Small intestine (tissue), 7 donors: ENCODE measurements around the gene CD72. TPM values are rescaled to one million over a fixed set of nuclear protein-coding genes. Genes with fewer than 3 reads are reported as not detected.

Experiments
- DNase-seq, 2 donors: peaks; one replicate each; pipeline versions ENCODE4 v3.0.0 to v3.0.0-alpha.2; 2013
- FAIRE-seq: peaks from 2 replicates; lab custom pipeline; 2012; peaks lifted over from hg19 to GRCh38; lab: Jason Lieb, UNC
- H3K27ac ChIP-seq, 3 donors: one replicate each; pipeline ENCODE4 v1.5.1; 2013; ENCODE audit warnings: low read length in 2 of 3, mild to moderate bottlenecking in 2 of 3, control low read depth in 1 of 3, inconsistent platforms in 1 of 3, low read depth in 1 of 3, moderate library complexity in 1 of 3
- H3K27me3 ChIP-seq, 3 donors: one replicate each; pipeline ENCODE4 v1.6.1; 2013; ENCODE audit warnings: low read length in 3 of 3, inconsistent platforms in 1 of 3; ENCODE audit not compliant: control insufficient read depth in 3 of 3, insufficient read depth in 3 of 3
- H3K36me3 ChIP-seq, 3 donors: one replicate each; pipeline ENCODE4 v1.6.1; 2013; ENCODE audit warnings: low read length in 3 of 3, inconsistent platforms in 1 of 3, low read depth in 1 of 3, mild to moderate bottlenecking in 1 of 3, moderate library complexity in 1 of 3; ENCODE audit not compliant: control insufficient read depth in 3 of 3, insufficient read depth in 2 of 3
- H3K4me1 ChIP-seq, 3 donors: one replicate each; pipeline ENCODE4 v1.6.1; 2013; ENCODE audit warnings: low read length in 2 of 3, inconsistent platforms in 1 of 3, low read depth in 1 of 3, mild to moderate bottlenecking in 1 of 3, moderate library complexity in 1 of 3; ENCODE audit not compliant: control insufficient read depth in 3 of 3, insufficient read depth in 2 of 3
- H3K4me3 ChIP-seq, 3 donors: one replicate each; pipeline ENCODE4 v1.5.1; 2013; ENCODE audit warnings: low read length in 3 of 3, control low read depth in 1 of 3, inconsistent platforms in 1 of 3, low read depth in 1 of 3, mild to moderate bottlenecking in 1 of 3, moderate library complexity in 1 of 3
- H3K9me3 ChIP-seq, 2 donors: one replicate each; pipeline ENCODE4 v1.6.1; 2013; ENCODE audit warnings: low read depth in 1 of 2, low read length in 1 of 2; ENCODE audit not compliant: control insufficient read depth in 2 of 2, insufficient read depth in 1 of 2
- WGBS, 3 donors: extraction: QIAGEN DNeasy Blood & Tissue Kit; methylation state at CpG; one replicate each; pipeline ENCODE4 v1.1.7; 2013; 5-methylcytosine and 5-hydroxymethylcytosine counted together
- polyA plus RNA-seq, 4 donors: library from polyadenylated mRNA; stranded (reverse) in 3 of 4; unstranded in 1 of 4; fragments of 200-250 nt in 3 of 4; fragments of 120-200 nt in 1 of 4; gene quantifications; one replicate each; pipeline versions ENCODE4 v1.2.1 to v1.2.3, GENCODE V29; 2013
- donor health status: healthy with polysubstance abuse.
- donor health status: control.
- donor health status: control.
- donor health status: Bipolar disorder and iron deficiency.
- donor health status: healthy.

CD72 gene
- polyA plus RNA-seq, 4 donors: 0.54 to 2.3 (median 1.6) TPM

DNA sequence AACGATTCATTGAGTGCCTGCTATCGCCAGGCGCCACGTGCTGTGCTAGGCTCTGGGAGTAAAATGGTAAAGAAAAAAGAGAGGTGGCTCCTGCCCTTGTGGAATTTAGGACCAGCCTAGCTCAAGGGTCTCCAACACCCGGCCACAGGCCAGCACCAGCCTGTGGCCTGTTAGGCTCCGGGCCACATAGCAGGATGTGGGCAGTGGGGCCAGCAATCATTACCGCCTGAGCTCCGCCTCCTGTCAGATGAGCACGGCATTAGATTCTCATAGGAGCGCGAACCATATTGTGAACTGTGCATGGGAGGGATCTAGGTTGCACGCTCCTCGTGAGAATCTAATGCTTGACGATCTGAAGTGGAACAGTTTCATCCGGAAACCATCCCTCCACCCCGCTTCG, 38.1 kb upstream of the CD72 start:
- peaks cover 0 to 14% (median 0%) of the 10 kb centered on the region in 3 donors for H3K36me3 ChIP-seq
- no peak overlapping the region for H3K4me3 ChIP-seq
- H3K27me3 ChIP-seq: no peaks in the 10 kb centered on the region
- 75 to 89% (median 79%) methylated on average over 17 of the region's 17 CpGs for WGBS, 3 donors
- no peak for FAIRE-seq
- H3K4me1 ChIP-seq: peaks cover 0 to 29% (median 4%) of the 10 kb centered on the region in 3 donors
- H3K27ac ChIP-seq: no peak overlapping the region
- no peak for DNase-seq
- no peaks in the 10 kb centered on the region for H3K9me3 ChIP-seq

DNA sequence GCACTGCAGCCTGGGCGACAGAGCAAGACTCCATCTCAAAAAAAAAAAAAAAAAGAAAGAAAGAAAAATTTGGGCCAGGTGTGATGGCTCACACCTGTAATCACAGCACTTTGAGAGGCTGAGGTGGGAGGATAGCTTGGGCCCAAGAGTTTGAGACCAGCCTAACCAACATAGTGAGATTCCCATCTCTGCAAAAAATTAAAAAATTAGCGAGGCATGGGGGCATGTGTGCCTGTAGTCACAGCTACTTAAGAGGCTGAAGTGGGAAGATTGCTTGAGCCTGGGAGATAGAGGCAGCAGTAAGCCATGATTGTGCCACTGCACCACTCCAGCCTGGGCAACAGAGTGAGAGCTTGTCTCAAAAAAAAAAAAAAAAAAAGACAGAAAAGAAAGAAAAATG, 35.4 kb upstream of the CD72 start:
- 87 to 100% (median 98%) methylated on average over 1 to 2 of the region's 2 CpGs for WGBS, 3 donors
- no peaks in the 10 kb centered on the region for H3K9me3 ChIP-seq
- DNase-seq (no peak), FAIRE-seq (no peak)
- H3K27me3 ChIP-seq: no peaks in the 10 kb centered on the region
- peaks cover 0 to 19% (median 0%) of the 10 kb centered on the region in 3 donors for H3K4me1 ChIP-seq
- H3K4me3 ChIP-seq: no peak overlapping the region
- no peaks in the 10 kb centered on the region for H3K36me3 ChIP-seq
- no peak overlapping the region for H3K27ac ChIP-seq

DNA sequence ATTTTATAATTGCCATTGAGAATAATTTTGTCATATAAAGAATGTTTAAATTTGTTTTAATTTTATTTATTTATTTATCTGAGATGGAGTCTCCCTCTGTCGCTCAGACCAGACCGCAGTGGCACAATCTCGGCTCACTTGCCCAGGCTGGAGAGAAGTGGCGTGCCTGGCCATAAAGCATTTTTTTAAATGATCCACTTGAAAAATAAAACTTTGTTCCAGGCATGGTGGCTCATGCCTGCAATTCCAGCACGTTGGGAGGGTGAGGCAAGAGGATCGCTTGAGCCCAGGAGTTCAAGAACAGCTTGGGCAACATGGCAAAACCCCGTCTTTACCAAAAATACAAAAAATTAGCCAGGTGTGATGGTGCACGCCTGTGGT, 34.6 kb upstream of the CD72 start:
- no peak for FAIRE-seq
- Histone ChIP-seq H3K4me1 (peaks cover 0 to 19% (median 0%) of the 10 kb centered on the region in 3 donors), H3K9me3 (no peaks in the 10 kb centered on the region), H3K36me3 (no peaks in the 10 kb centered on the region), H3K27ac (no peak overlapping the region), H3K27me3 (no peaks in the 10 kb centered on the region), H3K4me3 (no peak overlapping the region)
- WGBS, 3 donors: 90% methylated on average over 8 of the region's 8 CpGs
- DNase-seq: no peak

DNA sequence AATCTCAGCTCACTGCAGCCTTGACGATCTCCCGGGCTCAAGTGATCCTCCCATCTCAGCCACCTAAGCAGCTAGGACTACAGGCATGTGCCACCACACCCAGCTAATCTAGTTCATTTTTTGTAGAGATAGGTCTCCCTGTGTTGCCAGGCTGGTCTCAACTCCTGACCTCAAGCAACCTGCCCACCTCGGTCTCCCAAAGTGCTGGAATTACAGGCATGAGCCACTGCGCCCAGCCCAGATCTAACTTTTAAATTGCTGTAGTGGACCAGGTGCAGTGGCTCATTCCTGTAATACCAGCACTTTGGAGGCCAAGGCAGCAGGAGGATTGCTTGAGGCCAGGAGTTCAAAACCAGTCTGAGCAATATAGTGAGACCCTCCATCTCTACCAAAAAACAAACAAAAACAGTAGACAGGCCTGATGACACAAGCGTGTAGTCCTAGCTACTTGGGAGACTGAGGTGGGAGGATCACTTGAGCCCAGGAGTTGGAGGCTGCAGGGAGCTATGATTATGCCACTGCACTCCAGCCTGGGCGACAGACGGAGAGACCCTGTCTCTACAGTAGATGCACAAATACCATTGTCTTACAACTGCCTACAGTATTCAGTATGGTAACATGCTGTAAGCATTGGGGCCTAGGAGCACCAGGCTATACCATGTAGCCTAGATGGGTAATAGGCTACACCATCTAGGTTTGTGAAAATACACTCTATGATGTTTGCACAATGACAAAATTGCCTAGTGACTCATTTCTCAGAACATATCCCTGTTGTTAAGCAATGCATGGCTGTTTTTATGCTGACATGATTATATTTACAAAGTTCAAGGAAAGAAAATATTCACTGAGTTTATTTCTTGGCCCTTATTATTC, 34.0 kb upstream of the CD72 start:
- peak in 1 of 2 donors; percentile 56 for DNase-seq
- Histone ChIP-seq H3K36me3 (no peaks in the 10 kb centered on the region), H3K9me3 (no peaks in the 10 kb centered on the region), H3K4me1 (peaks cover 0 to 18% (median under 1%) of the 10 kb centered on the region in 3 donors), H3K4me3 (no peak overlapping the region), H3K27me3 (no peaks in the 10 kb centered on the region), H3K27ac (peak overlapping the region in 1 of 3 donors; percentile 13)
- 51 to 75% (median 57%) methylated on average over 7 of the region's 7 CpGs for WGBS, 3 donors
- no peak for FAIRE-seq

DNA sequence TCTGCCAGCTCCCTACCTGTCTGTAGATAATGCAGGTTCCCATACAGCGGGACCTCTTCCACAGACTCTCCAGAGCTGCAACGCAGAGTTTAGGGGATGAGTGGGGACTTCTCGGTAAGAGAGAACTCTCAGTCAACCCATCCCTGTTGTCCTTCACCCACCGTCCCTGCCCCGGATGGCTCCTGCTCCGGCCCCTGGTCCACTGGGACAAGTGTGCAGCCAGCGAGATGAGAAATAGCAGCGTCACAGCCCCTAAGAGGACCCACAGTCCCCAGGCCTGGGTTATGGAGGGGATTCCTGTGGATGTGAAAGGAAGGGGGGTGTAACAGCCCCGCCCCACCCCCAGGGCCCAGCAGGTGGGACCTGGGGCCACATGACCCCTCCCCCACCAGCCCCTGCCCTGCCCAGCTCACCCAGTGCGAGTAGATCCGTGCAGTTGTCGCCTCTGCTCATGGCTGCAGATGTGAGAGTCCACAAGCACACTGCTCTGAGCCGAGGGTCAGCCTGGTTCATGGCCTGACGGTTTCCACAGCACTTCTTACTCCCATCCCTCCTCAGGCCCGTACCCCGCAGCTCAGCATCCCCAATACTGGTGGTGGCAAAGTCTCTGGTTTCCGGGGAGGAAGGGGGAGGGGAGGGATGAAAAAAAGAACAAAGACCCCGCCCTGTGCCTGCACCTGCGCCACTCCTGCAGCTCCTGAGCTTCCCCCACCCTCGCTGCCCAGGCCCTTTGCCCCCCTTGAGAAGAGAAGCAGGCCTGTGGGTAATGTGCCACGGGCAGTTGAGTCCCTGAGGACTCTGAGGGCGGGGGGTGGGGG, 32.3 kb upstream of the CD72 start, which contains the start of gene SIT1:
Gene SIT1 (minus strand): TSS at position 591 of the 818 bp plus-strand sequence. CDS start 78 bp downstream, at position 513.
- no peaks in the 10 kb centered on the region for H3K9me3 ChIP-seq
- no peaks in the 10 kb centered on the region for H3K36me3 ChIP-seq
- peaks cover 0 to 14% (median 2%) of the 10 kb centered on the region in 3 donors for H3K4me1 ChIP-seq
- H3K27me3 ChIP-seq: no peaks in the 10 kb centered on the region
- WGBS, 3 donors: 56 to 63% (median 59%) methylated on average over 20 to 22 of the region's 22 CpGs
- DNase-seq (no peak), FAIRE-seq (no peak)
- peak within 1 kb of the TSS in 2 of 3 donors; percentile 34 to 47 for H3K27ac ChIP-seq
- peak within 1 kb of the TSS in 2 of 3 donors; percentile 31 to 52 for H3K4me3 ChIP-seq

DNA sequence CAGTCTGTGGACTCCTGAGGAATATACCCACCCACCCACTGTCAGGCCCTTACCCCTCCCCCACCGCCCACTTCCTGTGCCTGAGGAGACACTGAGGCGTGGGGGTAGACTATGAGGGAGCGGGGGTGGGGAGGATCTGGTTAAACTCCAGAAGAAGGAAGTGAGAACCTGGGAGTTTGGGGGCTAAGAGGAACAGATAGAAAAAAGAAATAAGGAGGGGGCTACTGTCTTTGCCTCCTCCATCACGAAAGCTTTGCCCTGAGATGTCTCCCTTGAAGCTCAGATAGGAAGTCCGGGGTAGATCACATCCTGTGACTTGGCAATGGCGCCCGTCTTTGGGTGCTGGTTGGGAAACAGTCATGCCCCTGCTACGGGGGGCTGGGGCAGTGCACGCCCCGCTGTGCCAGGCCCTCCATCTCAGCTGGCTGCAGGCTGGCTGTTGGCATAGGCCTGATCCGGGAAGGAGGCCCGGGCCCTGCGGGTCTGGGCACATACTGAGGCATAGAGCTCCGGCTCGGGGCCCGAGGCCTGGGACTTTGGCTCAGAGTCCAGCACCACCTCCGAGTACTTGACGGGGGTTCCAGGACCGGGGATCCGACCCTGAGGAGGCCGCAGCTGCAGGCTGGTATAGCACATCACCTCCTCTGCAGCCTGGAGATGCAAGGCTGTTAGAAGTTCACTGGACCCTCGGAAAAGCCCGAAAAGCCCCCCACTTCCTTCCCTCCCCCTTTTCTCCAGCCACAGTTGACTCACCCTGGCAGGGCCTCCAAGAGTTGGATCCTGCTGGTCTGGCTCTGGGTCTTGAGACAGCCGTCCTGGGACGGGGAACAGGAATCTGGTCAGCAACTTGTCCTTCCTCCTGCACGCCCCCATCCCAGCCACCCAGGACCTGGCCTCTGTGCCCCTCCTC, 31.5 kb upstream of the CD72 start:
- H3K4me1 ChIP-seq: peaks cover 0 to 15% (median 2%) of the 10 kb centered on the region in 3 donors
- H3K36me3 ChIP-seq: no peaks in the 10 kb centered on the region
- FAIRE-seq (no peak), DNase-seq (no peak)
- H3K27me3 ChIP-seq: no peaks in the 10 kb centered on the region
- H3K27ac ChIP-seq: peak overlapping the region in 1 of 3 donors; percentile 47
- H3K9me3 ChIP-seq: no peaks in the 10 kb centered on the region
- 67 to 83% (median 70%) methylated on average over 26 of the region's 26 CpGs for WGBS, 3 donors
- peak overlapping the region in 2 of 3 donors; percentile 31 to 52 for H3K4me3 ChIP-seq

DNA sequence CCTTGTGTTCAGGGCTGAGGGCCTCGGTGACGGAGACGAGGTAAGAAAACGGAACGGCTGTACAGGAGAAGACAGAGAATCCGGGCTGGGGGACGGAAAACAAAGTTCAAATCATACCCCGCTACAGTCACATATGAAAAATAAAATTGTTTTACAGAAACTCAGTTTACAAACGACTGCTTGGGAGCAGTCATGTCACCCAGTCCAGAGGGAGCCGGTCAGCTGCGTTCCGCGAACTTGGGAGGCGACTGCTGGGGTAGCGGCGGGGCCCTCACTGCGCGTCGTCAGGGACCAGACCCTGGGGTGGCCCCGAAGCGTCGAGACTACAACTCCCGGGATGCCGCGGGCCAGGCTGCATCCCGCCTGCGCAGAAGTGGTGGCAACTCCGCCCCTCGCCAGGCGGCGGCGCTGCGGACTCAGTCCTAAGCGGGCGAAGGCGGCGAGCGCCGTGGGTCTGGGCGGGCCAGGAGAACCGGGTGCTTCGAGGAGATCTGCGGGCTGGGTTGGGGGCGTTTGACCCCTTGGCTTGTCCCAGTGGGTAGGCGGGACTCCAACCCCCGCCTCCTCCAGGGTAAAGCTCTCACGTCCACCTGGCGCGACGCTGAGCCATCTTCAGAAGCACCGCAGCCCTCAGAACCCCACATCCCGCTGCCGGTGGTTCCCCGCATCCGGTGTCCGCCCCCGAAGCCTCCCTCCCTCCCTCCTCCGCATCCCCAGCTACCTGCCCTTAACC, 28.5 kb upstream of the CD72 start:
- peaks cover 0 to 11% (median 2%) of the 10 kb centered on the region in 3 donors for H3K4me1 ChIP-seq

More for the DNA sequence above, 28.5 kb upstream of the CD72 start:
- Histone ChIP-seq H3K27me3 (no peaks in the 10 kb centered on the region), H3K27ac (peak overlapping the region; percentile 89 to 95 (median 93)), H3K9me3 (no peaks in the 10 kb centered on the region), H3K4me3 (peak overlapping the region; percentile 41 to 68 (median 67)), H3K36me3 (no peaks in the 10 kb centered on the region)
- 0 to 1% (median 0%) methylated on average over 49 to 58 of the region's 58 CpGs for WGBS, 3 donors
- FAIRE-seq (no peak), DNase-seq (peak; percentile 89 to 98)
